Measurements from ENCODE around the gene LDLR.
A peak's percentile ranks its signal among the peaks of the same experiment; 100 is the strongest.
"Not testable (repeated sequence)": the region's sequence is repeated elsewhere in the genome, so short reads cannot be mapped to it uniquely, and the experiment has no call there.

The LDLR gene

DNA sequence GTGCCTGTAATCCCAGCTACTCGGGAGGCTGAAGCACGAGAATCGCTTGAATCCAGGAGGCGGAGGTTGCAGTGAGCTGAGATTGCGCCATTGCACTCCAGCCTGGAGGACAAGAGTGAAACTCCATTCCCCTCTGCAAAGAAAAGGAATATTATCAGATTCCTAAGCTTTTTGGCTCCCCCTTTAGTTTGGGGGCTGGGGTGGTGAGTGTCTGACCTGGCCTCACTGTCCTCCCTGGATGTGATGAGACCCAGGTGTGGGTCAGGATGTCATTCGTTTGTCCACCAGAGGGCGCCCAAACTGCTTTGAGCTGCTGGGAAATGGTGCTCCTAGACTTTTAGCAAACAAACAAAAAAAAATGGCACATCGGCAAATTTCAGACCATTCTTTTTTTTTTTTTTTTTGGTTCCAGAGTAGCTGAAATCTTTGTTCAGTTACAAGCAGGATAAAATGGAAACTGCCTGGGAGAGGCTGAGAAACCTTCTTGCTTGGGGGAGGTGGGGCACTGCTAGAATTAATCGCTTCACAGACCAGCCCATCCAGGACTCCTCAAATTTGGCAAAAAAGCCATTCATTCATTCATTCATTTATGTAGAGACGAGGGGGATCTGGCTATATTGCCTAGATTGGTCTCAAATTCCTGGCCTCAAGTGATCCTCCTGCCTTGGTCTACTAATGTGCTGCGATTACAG, 36.9 kb downstream of the LDLR start:
- Mint-ChIP-seq H3K27me3 (peaks cover 1% of the 10 kb centered on the region), H3K36me3 (no peaks in the 10 kb centered on the region), H3K9me3 (no peaks in the 10 kb centered on the region), H3K4me3 (no peak overlapping the region), H3K4me1 (peaks cover 5% of the 10 kb centered on the region), H3K27ac (no peak overlapping the region)
- ATAC-seq (ENCODE audit: low read depth) (peak; percentile 77), DNase-seq (ENCODE audit: low spot score in 2 of 2) (peak; percentile 71 to 80)

GRCh38 chr19:11127905-11128304, 38.6 kb downstream of the LDLR start:
- Mint-ChIP-seq H3K27ac (no peak overlapping the region), H3K27me3 (peaks cover 1% of the 10 kb centered on the region), H3K4me3 (no peak overlapping the region), H3K9me3 (no peaks in the 10 kb centered on the region), H3K36me3 (no peaks in the 10 kb centered on the region), H3K4me1 (peaks cover 5% of the 10 kb centered on the region)
- DNase-seq (ENCODE audit: low spot score in 2 of 2) (no peak), ATAC-seq (ENCODE audit: low read depth) (no peak)

DNA sequence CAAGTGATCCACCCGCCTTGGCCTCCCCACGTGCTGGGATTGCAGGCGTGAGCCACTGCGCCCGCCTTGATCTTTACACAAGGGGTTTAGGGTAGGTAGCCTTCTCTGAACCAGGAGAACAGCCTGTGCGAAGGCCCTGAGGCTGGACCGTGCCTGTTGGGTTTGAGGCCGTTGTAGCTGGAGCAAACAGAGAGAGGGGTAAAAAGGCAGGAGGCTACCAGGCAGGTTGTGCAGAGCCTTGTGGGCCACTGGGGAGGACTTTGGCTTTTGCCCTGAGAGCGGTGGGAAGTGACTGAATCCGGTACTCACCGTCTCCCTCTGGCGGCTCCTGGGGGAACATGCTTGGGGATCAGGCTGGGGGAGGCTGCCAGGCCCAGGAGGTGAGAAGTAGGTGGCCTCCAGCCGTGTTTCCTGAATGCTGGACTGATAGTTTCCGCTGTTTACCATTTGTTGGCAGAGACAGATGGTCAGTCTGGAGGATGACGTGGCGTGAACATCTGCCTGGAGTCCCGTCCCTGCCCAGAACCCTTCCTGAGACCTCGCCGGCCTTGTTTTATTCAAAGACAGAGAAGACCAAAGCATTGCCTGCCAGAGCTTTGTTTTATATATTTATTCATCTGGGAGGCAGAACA, 41.7 kb downstream of the LDLR start:
- H3K27me3 Mint-ChIP-seq: peaks cover 1% of the 10 kb centered on the region
- H3K4me3 Mint-ChIP-seq: no peak overlapping the region
- peaks cover 5% of the 10 kb centered on the region for H3K4me1 Mint-ChIP-seq
- peak; percentile 90 for ATAC-seq (ENCODE audit: low read depth)
- H3K9me3 Mint-ChIP-seq: no peaks in the 10 kb centered on the region
- no peak overlapping the region for H3K27ac Mint-ChIP-seq
- H3K36me3 Mint-ChIP-seq: no peaks in the 10 kb centered on the region
- peak; percentile 85 to 88 for DNase-seq (ENCODE audit: low spot score in 2 of 2)

DNA sequence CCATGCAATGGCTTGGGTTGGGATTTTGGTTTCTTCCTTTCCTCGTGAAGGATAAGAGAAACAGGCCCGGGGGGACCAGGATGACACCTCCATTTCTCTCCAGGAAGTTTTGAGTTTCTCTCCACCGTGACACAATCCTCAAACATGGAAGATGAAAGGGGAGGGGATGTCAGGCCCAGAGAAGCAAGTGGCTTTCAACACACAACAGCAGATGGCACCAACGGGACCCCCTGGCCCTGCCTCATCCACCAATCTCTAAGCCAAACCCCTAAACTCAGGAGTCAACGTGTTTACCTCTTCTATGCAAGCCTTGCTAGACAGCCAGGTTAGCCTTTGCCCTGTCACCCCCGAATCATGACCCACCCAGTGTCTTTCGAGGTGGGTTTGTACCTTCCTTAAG, 42.2 kb downstream of the LDLR start:
- no peak overlapping the region for H3K27ac Mint-ChIP-seq

GRCh38 chr19:11136400-11137101, 47.3 kb downstream of the LDLR start:
- peaks cover 21% of the 10 kb centered on the region for H3K27me3 Mint-ChIP-seq
- H3K4me1 Mint-ChIP-seq: peaks cover 12% of the 10 kb centered on the region
- no peaks in the 10 kb centered on the region for H3K9me3 Mint-ChIP-seq
- no peaks in the 10 kb centered on the region for H3K36me3 Mint-ChIP-seq
- no peak overlapping the region for H3K27ac Mint-ChIP-seq
- no peak overlapping the region for H3K4me3 Mint-ChIP-seq
- ATAC-seq (ENCODE audit: low read depth): no peak
- no peak for DNase-seq (ENCODE audit: low spot score in 2 of 2)

More for the DNA sequence above, 42.2 kb downstream of the LDLR start:
- Mint-ChIP-seq H3K36me3 (no peaks in the 10 kb centered on the region), H3K4me1 (peaks cover 5% of the 10 kb centered on the region), H3K4me3 (no peak overlapping the region), H3K27me3 (peaks cover 4% of the 10 kb centered on the region), H3K9me3 (no peaks in the 10 kb centered on the region)
- no peak for ATAC-seq (ENCODE audit: low read depth)
- no peak for DNase-seq (ENCODE audit: low spot score in 2 of 2)

DNA sequence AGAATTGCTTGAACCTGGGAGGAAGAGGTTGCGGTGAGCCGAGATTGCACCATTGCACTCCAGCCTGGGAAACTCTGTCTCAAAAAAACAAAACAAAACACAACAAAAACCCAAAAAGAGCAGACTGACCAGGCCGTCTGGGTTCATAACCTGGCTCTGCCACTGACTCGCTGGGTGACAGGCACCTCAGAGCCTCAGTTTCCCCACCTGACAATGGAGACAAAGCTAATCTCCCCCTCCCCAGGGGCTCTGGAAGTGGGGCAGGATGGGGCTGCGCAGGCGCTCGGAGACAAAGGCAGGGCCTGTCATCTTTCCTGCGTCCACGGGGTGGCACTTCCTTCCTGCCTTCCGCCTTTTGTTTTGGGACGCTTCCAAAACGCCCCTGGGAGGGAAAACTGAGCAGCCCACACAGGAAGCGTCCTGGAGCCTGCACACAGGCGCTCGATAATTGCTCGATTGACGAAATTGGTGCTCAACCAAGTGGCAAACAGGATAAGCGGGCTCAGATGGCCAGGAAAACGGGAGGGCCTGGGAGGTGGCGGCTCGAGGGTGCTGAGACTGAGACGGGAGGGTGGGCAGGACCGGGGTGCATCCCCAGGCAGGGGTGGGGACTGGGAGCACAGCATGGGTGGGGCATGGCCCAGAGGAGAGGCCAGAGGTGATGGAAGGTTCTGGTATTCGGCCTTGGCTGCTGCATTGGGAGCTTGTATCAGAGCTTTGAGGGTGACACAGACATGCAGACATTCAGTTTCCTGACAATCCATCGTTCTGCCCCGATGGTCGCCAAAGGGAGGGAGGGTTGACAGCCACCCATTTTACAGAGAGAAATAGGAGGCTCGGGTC, 48.5 kb downstream of the LDLR start:
- DNase-seq (ENCODE audit: low spot score in 2 of 2): no peak
- Mint-ChIP-seq H3K36me3 (no peaks in the 10 kb centered on the region), H3K9me3 (no peaks in the 10 kb centered on the region), H3K27ac (no peak overlapping the region), H3K4me3 (peak overlapping the region; percentile 44), H3K27me3 (peaks cover 22% of the 10 kb centered on the region), H3K4me1 (peaks cover 12% of the 10 kb centered on the region)
- peak; percentile 27 for ATAC-seq (ENCODE audit: low read depth)

GRCh38 chr19:11138601-11139300, 49.5 kb downstream of the LDLR start:
- Mint-ChIP-seq H3K27ac (no peak overlapping the region), H3K27me3 (peaks cover 22% of the 10 kb centered on the region), H3K36me3 (no peaks in the 10 kb centered on the region), H3K4me1 (peaks cover 12% of the 10 kb centered on the region), H3K4me3 (no peak overlapping the region), H3K9me3 (no peaks in the 10 kb centered on the region)
- ATAC-seq (ENCODE audit: low read depth) (no peak), DNase-seq (ENCODE audit: low spot score in 2 of 2) (no peak)

- not testable (repeated sequence) for DNase-seq (ENCODE audit: low spot score in 2 of 2); H3K4me3 Mint-ChIP-seq; H3K36me3 Mint-ChIP-seq; H3K9me3 Mint-ChIP-seq; ATAC-seq (ENCODE audit: low read depth); H3K27ac Mint-ChIP-seq
- H3K27me3 Mint-ChIP-seq: peaks cover 22% of the 10 kb centered on the region
- H3K4me1 Mint-ChIP-seq: peaks cover 12% of the 10 kb centered on the region
Observed at GRCh38 chr19:11140023-11140538, 50.8 kb downstream of the LDLR start.

- DNase-seq (ENCODE audit: low spot score in 2 of 2) (no peak), ATAC-seq (ENCODE audit: low read depth) (no peak)
- Mint-ChIP-seq H3K4me3 (no peak overlapping the region), H3K4me1 (peaks cover 12% of the 10 kb centered on the region), H3K36me3 (peaks cover 1% of the 10 kb centered on the region), H3K9me3 (no peaks in the 10 kb centered on the region), H3K27me3 (peaks cover 22% of the 10 kb centered on the region), H3K27ac (no peak overlapping the region)
Observed at GRCh38 chr19:11140896-11141295, 51.6 kb downstream of the LDLR start.

- no peak for DNase-seq (ENCODE audit: low spot score in 2 of 2)
- Mint-ChIP-seq H3K27ac (no peak overlapping the region), H3K4me3 (no peak overlapping the region), H3K27me3 (peaks cover 16% of the 10 kb centered on the region), H3K36me3 (peaks cover 1% of the 10 kb centered on the region), H3K4me1 (peaks cover 12% of the 10 kb centered on the region), H3K9me3 (no peaks in the 10 kb centered on the region)
- ATAC-seq (ENCODE audit: low read depth): no peak
Observed at GRCh38 chr19:11141937-11142527, 52.8 kb downstream of the LDLR start.

- no peak overlapping the region for H3K4me3 Mint-ChIP-seq
- H3K27me3 Mint-ChIP-seq: peaks cover 16% of the 10 kb centered on the region
- DNase-seq (ENCODE audit: low spot score in 2 of 2): no peak
- peaks cover 12% of the 10 kb centered on the region for H3K4me1 Mint-ChIP-seq
- no peak overlapping the region for H3K27ac Mint-ChIP-seq
- H3K36me3 Mint-ChIP-seq: peaks cover 1% of the 10 kb centered on the region
- ATAC-seq (ENCODE audit: low read depth): no peak
- H3K9me3 Mint-ChIP-seq: no peaks in the 10 kb centered on the region
Observed at GRCh38 chr19:11142528-11143171, 53.4 kb downstream of the LDLR start.

DNA sequence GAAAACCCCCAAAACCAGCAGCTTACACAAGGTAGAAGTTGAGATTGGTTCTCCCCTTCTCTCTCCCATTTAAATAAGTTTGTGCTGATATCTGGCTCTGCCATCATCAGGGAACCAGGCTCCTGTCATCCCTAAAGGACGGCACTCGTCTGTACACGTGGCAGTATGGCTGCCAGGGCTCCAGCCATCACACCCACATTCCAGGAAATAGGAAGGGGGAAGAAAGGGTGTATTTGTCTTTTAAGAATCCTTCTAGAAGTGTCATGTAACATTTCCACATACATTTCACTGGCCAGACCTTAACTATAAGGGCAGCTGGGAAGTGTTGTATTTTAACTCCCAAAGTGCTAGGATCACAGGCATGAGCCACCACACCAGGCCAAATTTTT, 56.3 kb downstream of the LDLR start:
- ATAC-seq (ENCODE audit: low read depth) (no peak), DNase-seq (ENCODE audit: low spot score in 2 of 2) (no peak)
- H3K27ac Mint-ChIP-seq: no peak overlapping the region
- no peaks in the 10 kb centered on the region for H3K9me3 Mint-ChIP-seq
- H3K4me3 Mint-ChIP-seq: no peak overlapping the region
- peaks cover 1% of the 10 kb centered on the region for H3K36me3 Mint-ChIP-seq
- H3K4me1 Mint-ChIP-seq: no peaks in the 10 kb centered on the region
- peaks cover 2% of the 10 kb centered on the region for H3K27me3 Mint-ChIP-seq

All from memory B cell (primary cell).